SK-N-SH treated with all-trans-retinoic acid at 6 μM for 48 hours (cell line): Measurements from ENCODE around the gene TMEM119.

Experiments
- ARNTL ChIP-seq: fragments of 450-650 bp; formaldehyde crosslinking; IDR thresholded peaks from 2 replicates; pipeline ENCODE4 v1.5.0; 2020; ENCODE audit warnings: low read depth, mild to moderate bottlenecking, moderate library complexity, borderline replicate concordance
- BACH2 ChIP-seq: fragments of 250-450 bp; sonication (Bioruptor Pico); IDR thresholded peaks from 2 replicates; pipeline ENCODE4 v1.9.0; 2021; ENCODE audit warnings: mild to moderate bottlenecking, borderline replicate concordance
- CREB5 ChIP-seq: fragments of 250-450 bp; sonication (Bioruptor Pico); IDR thresholded peaks from 2 replicates; pipeline ENCODE4 v1.5.1; 2020; ENCODE audit warnings: low read depth, mild to moderate bottlenecking, moderate library complexity
- GLIS3 ChIP-seq: fragments of 250-450 bp; sonication (Bioruptor Pico); IDR thresholded peaks from 2 replicates; pipeline ENCODE4 v1.5.0; 2020; ENCODE audit warnings: mild to moderate bottlenecking, moderate library complexity
- ISL1 ChIP-seq: fragments of 250-450 bp; sonication (Bioruptor Pico); IDR thresholded peaks from 2 replicates; pipeline ENCODE4 v2.1.2; 2022; ENCODE audit warnings: mild to moderate bottlenecking, moderate library complexity
- RARB ChIP-seq: fragments of 250-450 bp; sonication (Bioruptor Pico); IDR thresholded peaks from 2 replicates; pipeline ENCODE4 v1.8.0; 2021; ENCODE audit warnings: mild to moderate bottlenecking, moderate library complexity
- TCF4 ChIP-seq: fragments of 250-450 bp; sonication (Bioruptor Pico); IDR thresholded peaks from 2 replicates; pipeline ENCODE4 v1.8.0; 2021; ENCODE audit warnings: mild to moderate bottlenecking, moderate library complexity, borderline replicate concordance
- TSHZ2 ChIP-seq: fragments of 250-450 bp; sonication (Bioruptor Pico); IDR thresholded peaks from 2 replicates; pipeline ENCODE4 v1.5.0; 2020; ENCODE audit warnings: mild to moderate bottlenecking, moderate library complexity
- ZC3H10 ChIP-seq: fragments of 250-450 bp; sonication (Bioruptor Pico); IDR thresholded peaks from 2 replicates; pipeline ENCODE4 v1.5.1; 2021; ENCODE audit warnings: mild to moderate bottlenecking, moderate library complexity
- ZFP30 ChIP-seq: fragments of 450-650 bp; formaldehyde crosslinking; IDR thresholded peaks from 2 replicates; pipeline ENCODE4 v1.5.0; 2022; ENCODE audit warnings: mild to moderate bottlenecking, moderate library complexity
- ZNF565 ChIP-seq: fragments of 450-650 bp; formaldehyde crosslinking; conservative IDR thresholded peaks from 2 replicates; pipeline ENCODE4 v1.5.0; 2020; ENCODE audit warnings: low read depth, mild to moderate bottlenecking, moderate library complexity
- TF ChIP-seq, protein P1 (sequence below): fragments of 250-450 bp; sonication (Bioruptor Pico); IDR thresholded peaks from 2 replicates; pipeline ENCODE4 v1.8.0; 2020; ENCODE audit warnings: mild to moderate bottlenecking, moderate library complexity, borderline replicate concordance

DNA sequence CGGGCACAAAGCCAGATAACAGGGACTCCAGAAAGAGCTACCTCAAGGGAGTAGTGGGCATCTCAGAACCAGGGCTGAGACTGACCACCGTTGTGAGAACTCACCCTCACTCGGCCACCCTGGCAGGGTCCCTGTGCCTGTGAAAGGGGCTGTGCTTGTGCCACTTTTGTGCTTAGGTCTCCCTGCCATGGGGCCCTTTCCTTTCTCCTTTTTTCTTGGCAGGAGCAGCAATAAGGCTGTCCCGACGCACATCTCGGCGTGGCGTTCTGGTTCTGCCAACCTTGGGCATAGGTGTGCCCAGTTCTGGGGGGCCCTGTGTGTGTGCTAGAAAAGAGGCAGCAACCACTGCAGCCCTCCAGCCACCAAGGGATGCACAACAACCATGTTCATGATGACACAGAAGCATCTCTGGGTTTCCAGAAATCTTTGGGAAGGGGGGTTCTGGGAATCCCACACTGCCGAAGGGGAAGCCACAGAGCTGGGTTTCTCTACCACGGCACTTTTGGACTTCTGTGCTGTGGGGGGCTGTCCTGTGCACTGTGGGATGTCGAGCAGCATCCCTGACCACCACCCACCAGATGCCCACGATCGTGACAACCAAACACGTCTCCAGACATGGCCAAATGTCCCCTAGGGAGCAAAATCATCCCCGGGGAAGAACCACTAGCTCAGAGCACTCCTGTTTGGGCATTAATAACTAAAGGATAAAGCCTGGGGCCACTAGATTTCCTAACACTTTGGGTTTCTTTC is 13.1 kb upstream of the TMEM119 start:
- TF ChIP-seq BACH2 (CRISPR knock-in tag) (no peak), ZC3H10 (CRISPR knock-in tag) (no peak), ARNTL (CRISPR knock-in tag) (no peak), ZNF565 (CRISPR knock-in tag) (no peak), TSHZ2 (CRISPR knock-in tag) (no peak), ISL1 (CRISPR knock-in tag) (no peak), CREB5 (CRISPR knock-in tag) (no peak), ZFP30 (CRISPR knock-in tag) (no peak), RARB (CRISPR knock-in tag) (no peak), TCF4 (no peak), GLIS3 (no peak)
- TF ChIP-seq, protein P1, sequence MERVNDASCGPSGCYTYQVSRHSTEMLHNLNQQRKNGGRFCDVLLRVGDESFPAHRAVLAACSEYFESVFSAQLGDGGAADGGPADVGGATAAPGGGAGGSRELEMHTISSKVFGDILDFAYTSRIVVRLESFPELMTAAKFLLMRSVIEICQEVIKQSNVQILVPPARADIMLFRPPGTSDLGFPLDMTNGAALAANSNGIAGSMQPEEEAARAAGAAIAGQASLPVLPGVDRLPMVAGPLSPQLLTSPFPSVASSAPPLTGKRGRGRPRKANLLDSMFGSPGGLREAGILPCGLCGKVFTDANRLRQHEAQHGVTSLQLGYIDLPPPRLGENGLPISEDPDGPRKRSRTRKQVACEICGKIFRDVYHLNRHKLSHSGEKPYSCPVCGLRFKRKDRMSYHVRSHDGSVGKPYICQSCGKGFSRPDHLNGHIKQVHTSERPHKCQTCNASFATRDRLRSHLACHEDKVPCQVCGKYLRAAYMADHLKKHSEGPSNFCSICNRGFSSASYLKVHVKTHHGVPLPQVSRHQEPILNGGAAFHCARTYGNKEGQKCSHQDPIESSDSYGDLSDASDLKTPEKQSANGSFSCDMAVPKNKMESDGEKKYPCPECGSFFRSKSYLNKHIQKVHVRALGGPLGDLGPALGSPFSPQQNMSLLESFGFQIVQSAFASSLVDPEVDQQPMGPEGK: no peak
